ENCODE measurements around the gene MXRA7. TPM values are rescaled to one million over a fixed set of nuclear protein-coding genes. Genes with fewer than 3 reads are reported as not detected.

Gene MXRA7
- total and polyA plus RNA-seq, 2 of the 4 experiments (the other 2 are of a cell fraction): 168 to 231 TPM

- Histone ChIP-seq H4K91ac (ENCODE audit: insufficient read depth, low read depth, low read length) (no peak overlapping the region), H3K18ac (ENCODE audit: low read depth, low read length) (no peak overlapping the region), H2BK120ac (ENCODE audit: low read depth, low read length) (no peak overlapping the region), H3K23ac (ENCODE audit: low read depth, low read length) (no peak overlapping the region), H2AK9ac (replicated peaks; ENCODE audit: low read depth, low read length, poor library complexity) (no peak overlapping the region), H3K14ac (replicated peaks; ENCODE audit: low read depth, low read length) (no peak overlapping the region), H2BK15ac (ENCODE audit: low read depth, low read length) (no peak overlapping the region), H2AK5ac (ENCODE audit: low read depth, low read length) (no peak overlapping the region), H3K4me1 (ENCODE audit: control insufficient read depth, insufficient read depth, low read length) (no peaks in the 10 kb centered on the region), H2BK20ac (ENCODE audit: low read depth, low read length) (no peak overlapping the region), H3K9me3 (ENCODE audit: control insufficient read depth, insufficient read depth, low read length) (no peaks in the 10 kb centered on the region; the same call in 1 of the 2 replicates), H3K9ac (ENCODE audit: low read depth, low read length) (no peak overlapping the region), H3K27ac (ENCODE audit: insufficient read depth, low read length) (no peak overlapping the region), H3K27me3 (ENCODE audit: control insufficient read depth, insufficient read depth, low read length) (no peaks in the 10 kb centered on the region), H3K79me1 (ENCODE audit: low read depth in 1 of 2, low read length in 2 of 2) (0 out of 4 replicates have a peak, but pooled peaks cover under 1 to 3% of the 10 kb centered on the region in 2 experiments), H3K9me1 (ENCODE audit: insufficient read depth, low read length) (peaks cover 4% of the 10 kb centered on the region), H3K4me2 (ENCODE audit: low read depth, low read length) (no peak overlapping the region), H2AFZ (replicated peaks; ENCODE audit: low read length, poor library complexity) (no peak overlapping the region), H2BK5ac (ENCODE audit: low read depth, low read length, poor library complexity, severe bottlenecking) (no peak overlapping the region), H4K8ac (ENCODE audit: low read depth in 2 of 2, low read length in 2 of 2) (no peak overlapping the region), H3K56ac (ENCODE audit: extremely low read depth, insufficient read depth, low read length) (no peak overlapping the region), H4K5ac (ENCODE audit: low read depth, low read length) (no peak overlapping the region), H3K4me3 (ENCODE audit: insufficient read depth, low read depth, low read length) (no peak overlapping the region), H4K20me1 (ENCODE audit: insufficient read depth, low read length) (no peaks in the 10 kb centered on the region), H3K4ac (ENCODE audit: low read depth, low read length) (no peak overlapping the region), H3K36me3 (ENCODE audit: control insufficient read depth, insufficient read depth, low read length) (peaks cover 27% of the 10 kb centered on the region)
- BruUV-seq (replicated peaks): no TSS peak
- ChIA-PET CTCF (no interaction called here), POLR2A (ENCODE audit: unreplicated experiment) (no interaction called here)
- intact Hi-C loops (cut with micrococcal nuclease) (no loop called here), dilution Hi-C loops (cut with HindIII; ENCODE audit: low sequenced_read_pairs, unreplicated experiment) (no loop called here), in situ Hi-C loops (cut with MboI; ENCODE audit: low sequenced_read_pairs) (no loop called here)
- ATAC-seq (ENCODE audit: low read depth) (no peak), DNase-seq (no peak)
- TF ChIP-seq, protein P1, sequence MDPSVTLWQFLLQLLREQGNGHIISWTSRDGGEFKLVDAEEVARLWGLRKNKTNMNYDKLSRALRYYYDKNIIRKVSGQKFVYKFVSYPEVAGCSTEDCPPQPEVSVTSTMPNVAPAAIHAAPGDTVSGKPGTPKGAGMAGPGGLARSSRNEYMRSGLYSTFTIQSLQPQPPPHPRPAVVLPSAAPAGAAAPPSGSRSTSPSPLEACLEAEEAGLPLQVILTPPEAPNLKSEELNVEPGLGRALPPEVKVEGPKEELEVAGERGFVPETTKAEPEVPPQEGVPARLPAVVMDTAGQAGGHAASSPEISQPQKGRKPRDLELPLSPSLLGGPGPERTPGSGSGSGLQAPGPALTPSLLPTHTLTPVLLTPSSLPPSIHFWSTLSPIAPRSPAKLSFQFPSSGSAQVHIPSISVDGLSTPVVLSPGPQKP (IDR thresholded peaks at IDR 0.05; ENCODE audit: borderline replicate concordance, low read depth, low read length): no peak
- no peak for TF ChIP-seq CEBPB (IDR thresholded peaks at IDR 0.05; ENCODE audit: low read depth, low read length)
- no peak for TF ChIP-seq CTCF (conservative IDR thresholded peaks at IDR 0.05; ENCODE audit: low read depth, low read length)
- no peak for TF ChIP-seq RCOR1 (IDR thresholded peaks at IDR 0.05; ENCODE audit: insufficient replicate concordance, low read length)
- no peak for TF ChIP-seq POLR2A (IDR thresholded peaks at IDR 0.05; ENCODE audit: low read depth, low read length)
- no peak for TF ChIP-seq BHLHE40 (IDR thresholded peaks at IDR 0.05; ENCODE audit: low read depth, low read length)
- TF ChIP-seq RFX5 (IDR thresholded peaks at IDR 0.05; ENCODE audit: low read depth, low read length): no peak
- no peak for TF ChIP-seq RAD21 (IDR thresholded peaks at IDR 0.05; ENCODE audit: low read length)
- no peak for TF ChIP-seq CHD1 (IDR thresholded peaks at IDR 0.05; ENCODE audit: low read depth, low read length)
- TF ChIP-seq NFE2L2 (IDR thresholded peaks at IDR 0.05; ENCODE audit: low read depth, low read length): no peak
- TF ChIP-seq MAZ (IDR thresholded peaks at IDR 0.05; ENCODE audit: borderline replicate concordance, low read depth, low read length): no peak
- TF ChIP-seq, protein P2, sequence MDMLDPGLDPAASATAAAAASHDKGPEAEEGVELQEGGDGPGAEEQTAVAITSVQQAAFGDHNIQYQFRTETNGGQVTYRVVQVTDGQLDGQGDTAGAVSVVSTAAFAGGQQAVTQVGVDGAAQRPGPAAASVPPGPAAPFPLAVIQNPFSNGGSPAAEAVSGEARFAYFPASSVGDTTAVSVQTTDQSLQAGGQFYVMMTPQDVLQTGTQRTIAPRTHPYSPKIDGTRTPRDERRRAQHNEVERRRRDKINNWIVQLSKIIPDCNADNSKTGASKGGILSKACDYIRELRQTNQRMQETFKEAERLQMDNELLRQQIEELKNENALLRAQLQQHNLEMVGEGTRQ (IDR thresholded peaks at IDR 0.05; ENCODE audit: low read depth, low read length): no peak
- TF ChIP-seq MAFK (IDR thresholded peaks at IDR 0.05; ENCODE audit: low read depth, low read length): no peak
- TF ChIP-seq SMC3 (IDR thresholded peaks at IDR 0.05; ENCODE audit: low read depth, low read length): no peak
- TF ChIP-seq FOS (IDR thresholded peaks at IDR 0.05; ENCODE audit: low read depth, low read length): no peak
- TF ChIP-seq MXI1 (IDR thresholded peaks at IDR 0.05; ENCODE audit: borderline replicate concordance, low read depth, low read length): no peak
- 67% methylated on average over 2 of the region's 9 CpGs; no CpG with 5 or more reads in 1 of the 2 experiments for WGBS, 2 experiments (ENCODE audit: extremely low coverage in 2 of 2, insufficient read length in 1 of 2)
These were observed 37.1 kb upstream of the MXRA7 start for GRCh38 chr17:76747716-76748363.

All from IMR-90 (cell line).